Gastroesophageal sphincter (tissue), 3 donors: Measurements from ENCODE around the gene PLXNA1.

ENCODE experiments used
- POLR2A ChIP-seq, 2 donors: fragments of 450-650 bp; IDR thresholded peaks; one replicate each; pipeline ENCODE4 v1.6.1; 2017; ENCODE audit warnings: antibody characterized with exemption in 2 of 2, mild to moderate bottlenecking in 2 of 2, moderate library complexity in 1 of 2
- POLR2AphosphoS5 ChIP-seq: sonication (generic); formaldehyde crosslinking; IDR thresholded peaks from one replicate; pipeline ENCODE4 v1.6.1; 2017; ENCODE audit warnings: antibody characterized with exemption
- TF ChIP-seq, protein P1 (sequence below), 4 experiments: fragments of 200-600 bp in 2 of 4; fragments of 450-650 bp in 2 of 4; sonication (generic) in 1 of 4; IDR thresholded peaks; one replicate each; pipeline ENCODE4 v1.5.1; 2017 to 2019; ENCODE audit warnings: antibody characterized with exemption in 4 of 4, mild to moderate bottlenecking in 2 of 4, moderate library complexity in 2 of 4

DNA sequence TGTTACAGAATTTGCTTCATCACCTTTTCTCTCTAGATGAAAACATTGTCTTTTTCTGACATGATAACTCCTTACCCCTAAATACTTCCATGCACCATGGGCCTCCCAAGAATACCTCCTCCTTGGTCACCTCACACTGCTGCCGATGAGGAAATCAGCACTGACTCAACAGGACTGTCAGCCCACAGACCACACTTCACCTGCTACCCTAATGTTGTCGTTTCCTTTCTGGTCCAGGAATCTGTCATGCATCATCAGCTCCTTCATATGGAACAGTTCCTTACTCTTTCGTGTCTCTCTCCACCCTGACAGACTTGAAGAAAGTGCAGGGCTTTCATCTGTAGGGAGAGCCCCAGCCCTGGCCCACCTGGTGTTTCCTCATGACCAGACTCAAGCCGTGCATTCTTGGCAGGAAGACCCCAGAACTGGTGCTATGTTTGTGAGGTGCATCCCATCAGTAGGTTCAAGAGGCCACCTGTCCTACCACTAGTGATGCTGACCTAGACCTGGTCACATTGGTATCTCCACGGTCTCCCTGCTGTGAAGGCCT, 41.1 kb upstream of the PLXNA1 start:
- TF ChIP-seq, protein P1, sequence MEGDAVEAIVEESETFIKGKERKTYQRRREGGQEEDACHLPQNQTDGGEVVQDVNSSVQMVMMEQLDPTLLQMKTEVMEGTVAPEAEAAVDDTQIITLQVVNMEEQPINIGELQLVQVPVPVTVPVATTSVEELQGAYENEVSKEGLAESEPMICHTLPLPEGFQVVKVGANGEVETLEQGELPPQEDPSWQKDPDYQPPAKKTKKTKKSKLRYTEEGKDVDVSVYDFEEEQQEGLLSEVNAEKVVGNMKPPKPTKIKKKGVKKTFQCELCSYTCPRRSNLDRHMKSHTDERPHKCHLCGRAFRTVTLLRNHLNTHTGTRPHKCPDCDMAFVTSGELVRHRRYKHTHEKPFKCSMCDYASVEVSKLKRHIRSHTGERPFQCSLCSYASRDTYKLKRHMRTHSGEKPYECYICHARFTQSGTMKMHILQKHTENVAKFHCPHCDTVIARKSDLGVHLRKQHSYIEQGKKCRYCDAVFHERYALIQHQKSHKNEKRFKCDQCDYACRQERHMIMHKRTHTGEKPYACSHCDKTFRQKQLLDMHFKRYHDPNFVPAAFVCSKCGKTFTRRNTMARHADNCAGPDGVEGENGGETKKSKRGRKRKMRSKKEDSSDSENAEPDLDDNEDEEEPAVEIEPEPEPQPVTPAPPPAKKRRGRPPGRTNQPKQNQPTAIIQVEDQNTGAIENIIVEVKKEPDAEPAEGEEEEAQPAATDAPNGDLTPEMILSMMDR (IDR thresholded peaks at IDR 0.05), result no peak
- TF ChIP-seq POLR2AphosphoS5, result no peak
- no peak for TF ChIP-seq POLR2A (IDR thresholded peaks at IDR 0.05)
